ENCODE measurements around the gene PRKG1.
"Not testable (repeated sequence)": the region's sequence is repeated elsewhere in the genome, so short reads cannot be mapped to it uniquely, and the experiment has no call there.

Gene PRKG1

GRCh38 chr10:51369903-51370302 is 295.6 kb downstream of the PRKG1 start:
- H3K4me3 ChIP-seq (ENCODE audit: low read length) = no peak overlapping the region
- TF ChIP-seq ZNF274 (IDR thresholded peaks at IDR 0.05; ENCODE audit: low read depth, low read length) = no peak

- H3K4me3 ChIP-seq (ENCODE audit: low read length) = no peak overlapping the region
- no peak for TF ChIP-seq ZNF274 (IDR thresholded peaks at IDR 0.05; ENCODE audit: low read depth, low read length)
These were observed 297.5 kb downstream of the PRKG1 start for GRCh38 chr10:51371743-51372142.

- no peak for TF ChIP-seq ZNF274 (IDR thresholded peaks at IDR 0.05; ENCODE audit: low read depth, low read length)
- H3K4me3 ChIP-seq (ENCODE audit: low read length) = no peak overlapping the region
These were observed 301.5 kb downstream of the PRKG1 start for GRCh38 chr10:51375790-51376189.

- no peak for TF ChIP-seq ZNF274 (IDR thresholded peaks at IDR 0.05; ENCODE audit: low read depth, low read length)
- H3K4me3 ChIP-seq (ENCODE audit: low read length) = no peak overlapping the region
These were observed 303.0 kb downstream of the PRKG1 start for GRCh38 chr10:51377070-51377931.

- H3K4me3 ChIP-seq (ENCODE audit: low read length) = no peak overlapping the region
- no peak for TF ChIP-seq ZNF274 (IDR thresholded peaks at IDR 0.05; ENCODE audit: low read depth, low read length)
These were observed 303.8 kb downstream of the PRKG1 start for GRCh38 chr10:51377932-51378599.

GRCh38 chr10:51382181-51382580 is 307.9 kb downstream of the PRKG1 start:
- no peak for TF ChIP-seq ZNF274 (IDR thresholded peaks at IDR 0.05; ENCODE audit: low read depth, low read length)

GRCh38 chr10:51384971-51385370 is 310.7 kb downstream of the PRKG1 start:
- H3K4me3 ChIP-seq (ENCODE audit: low read length) = no peak overlapping the region
- no peak for TF ChIP-seq ZNF274 (IDR thresholded peaks at IDR 0.05; ENCODE audit: low read depth, low read length)

More at GRCh38 chr10:51382181-51382580, 307.9 kb downstream of the PRKG1 start:
- H3K4me3 ChIP-seq (ENCODE audit: low read length) = no peak overlapping the region

- no peak overlapping the region for H3K4me3 ChIP-seq (ENCODE audit: low read length)
- TF ChIP-seq ZNF274 (IDR thresholded peaks at IDR 0.05; ENCODE audit: low read depth, low read length) = no peak
These were observed 312.1 kb downstream of the PRKG1 start for GRCh38 chr10:51386248-51386885.

GRCh38 chr10:51389415-51390321 is 315.4 kb downstream of the PRKG1 start:
- H3K4me3 ChIP-seq (ENCODE audit: low read length) = no peak overlapping the region
- TF ChIP-seq ZNF274 (IDR thresholded peaks at IDR 0.05; ENCODE audit: low read depth, low read length) = no peak

- not testable (repeated sequence) for H3K4me3 ChIP-seq (ENCODE audit: low read length)
These were observed 318.7 kb downstream of the PRKG1 start for GRCh38 chr10:51393006-51393405.

GRCh38 chr10:51394039-51394438 is 319.8 kb downstream of the PRKG1 start:
- TF ChIP-seq ZNF274 (IDR thresholded peaks at IDR 0.05; ENCODE audit: low read depth, low read length) = no peak
- no peak overlapping the region for H3K4me3 ChIP-seq (ENCODE audit: low read length)

GRCh38 chr10:51397244-51397643 is 323.0 kb downstream of the PRKG1 start:
- no peak overlapping the region for H3K4me3 ChIP-seq (ENCODE audit: low read length)
- TF ChIP-seq ZNF274 (IDR thresholded peaks at IDR 0.05; ENCODE audit: low read depth, low read length) = no peak

- H3K4me3 ChIP-seq (ENCODE audit: low read length) = no peak overlapping the region
- no peak for TF ChIP-seq ZNF274 (IDR thresholded peaks at IDR 0.05; ENCODE audit: low read depth, low read length)
These were observed 323.4 kb downstream of the PRKG1 start for GRCh38 chr10:51397695-51398094.

GRCh38 chr10:51399840-51400239 is 325.6 kb downstream of the PRKG1 start:
- H3K4me3 ChIP-seq (ENCODE audit: low read length) = no peak overlapping the region
- TF ChIP-seq ZNF274 (IDR thresholded peaks at IDR 0.05; ENCODE audit: low read depth, low read length) = no peak
